H1 (cell line): Measurements from ENCODE around the gene ZNF385C. TPM values are rescaled to one million over a fixed set of nuclear protein-coding genes. Genes with fewer than 3 reads are reported as not detected.
A peak's percentile ranks its signal among the peaks of the same experiment; 100 is the strongest.

Experiments
- CTCF ChIA-PET: fragments of 300-600 bp; sonication (Branson Sonifier 250); formaldehyde crosslinking; loops from one replicate; lab custom pipeline; 2021; ENCODE audit not compliant: partially characterized antibody; lab: Charles Lee
- POLR2A ChIA-PET: fragments of 300-600 bp; sonication (Branson Sonifier 250); formaldehyde crosslinking; loops from one replicate; lab custom pipeline; 2021; ENCODE audit warnings: inconsistent platforms; ENCODE audit not compliant: partially characterized antibody; lab: Charles Lee
- DNase-seq, 2 experiments: peaks; one replicate each; pipeline versions ENCODE4 v3.0.0 to v3.0.0-alpha.2; 2010 to 2022; ENCODE audit warnings: low spot score in 2 of 2, low read depth in 1 of 2, mixed read lengths in 1 of 2
- FAIRE-seq: peaks from 2 replicates; lab custom pipeline; 2011; peaks lifted over from hg19 to GRCh38; lab: Jason Lieb, UNC
- H2AFZ ChIP-seq: 2 replicates; pipeline ENCODE4 v1.8.1; 2012; ENCODE audit warnings: low read length, inconsistent platforms
- H2AK5ac ChIP-seq: 2 replicates; pipeline ENCODE4 v1.6.1; 2013; ENCODE audit warnings: low read depth, low read length
- H2BK120ac ChIP-seq: replicated peaks from 2 replicates; pipeline ENCODE3; 2013; ENCODE audit warnings: low read depth, low read length, inconsistent platforms
- H2BK12ac ChIP-seq: 2 replicates; pipeline ENCODE4 v1.6.1; 2013; ENCODE audit warnings: low read depth, low read length
- H2BK15ac ChIP-seq: 2 replicates; pipeline ENCODE4 v1.6.1; 2013; ENCODE audit warnings: low read length
- H2BK20ac ChIP-seq: 2 replicates; pipeline ENCODE4 v1.6.1; 2013; ENCODE audit warnings: low read length
- H2BK5ac ChIP-seq: 2 replicates; pipeline ENCODE4 v1.6.1; 2013; ENCODE audit warnings: low read depth, low read length
- H3K14ac ChIP-seq: 2 replicates; pipeline ENCODE4 v1.6.1; 2013; ENCODE audit warnings: inconsistent platforms; ENCODE audit not compliant: insufficient read length
- H3K18ac ChIP-seq: 2 replicates; pipeline ENCODE4 v1.6.1; 2013; ENCODE audit warnings: low read length; ENCODE audit errors: extremely low read depth
- H3K23ac ChIP-seq: 2 replicates; pipeline ENCODE4 v1.6.1; 2013; ENCODE audit warnings: inconsistent platforms; ENCODE audit not compliant: insufficient read length
- H3K23me2 ChIP-seq: 2 replicates; pipeline ENCODE4 v1.6.1; 2013; ENCODE audit warnings: low read depth, low read length
- H3K27ac ChIP-seq: 2 replicates; pipeline ENCODE4 v1.6.1; 2011; ENCODE audit warnings: low read depth, low read length, inconsistent platforms
- H3K27me3 ChIP-seq, 4 experiments: replicated peaks in 1 of 4; 1 replicate in 1 of 4; 2 replicates in 3 of 4; pipeline versions ENCODE4 v1.6.1 to v1.8.1; 2011 to 2013; ENCODE audit warnings: low read length in 3 of 4, mild to moderate bottlenecking in 3 of 4, inconsistent platforms in 2 of 4, mixed read lengths in 2 of 4, moderate library complexity in 1 of 4; ENCODE audit not compliant: control insufficient read depth in 3 of 4, insufficient read depth in 3 of 4; ENCODE audit errors: extremely low read depth in 1 of 4
- H3K36me3 ChIP-seq, 4 experiments: 2 replicates each; pipeline versions ENCODE4 v1.6.1 to v1.8.1; 2011 to 2013; ENCODE audit warnings: mild to moderate bottlenecking in 4 of 4, low read length in 3 of 4, moderate library complexity in 2 of 4, control low read depth in 1 of 4, inconsistent platforms in 1 of 4; ENCODE audit not compliant: insufficient read depth in 4 of 4, control insufficient read depth in 2 of 4
- H3K4ac ChIP-seq: replicated peaks from 2 replicates; pipeline ENCODE3; 2013; ENCODE audit warnings: low read length, low read depth, mixed read lengths, inconsistent platforms; ENCODE audit not compliant: insufficient read length
- H3K4me1 ChIP-seq, 4 experiments: replicated peaks in 1 of 4; 1 replicate in 1 of 4; 2 replicates in 3 of 4; pipeline versions ENCODE4 v1.6.1 to v1.8.1; 2011 to 2013; ENCODE audit warnings: low read length in 3 of 4, inconsistent platforms in 2 of 4, mixed read lengths in 1 of 4; ENCODE audit not compliant: insufficient read depth in 4 of 4, control insufficient read depth in 3 of 4
- H3K4me2 ChIP-seq, 2 experiments: 2 replicates each; pipeline versions ENCODE4 v1.6.1 to v1.8.1; 2011 to 2013; ENCODE audit warnings: low read depth in 2 of 2, low read length in 2 of 2, control low read depth in 1 of 2, inconsistent platforms in 1 of 2, mild to moderate bottlenecking in 1 of 2; ENCODE audit not compliant: insufficient read depth in 1 of 2
- H3K4me3 ChIP-seq, 4 experiments: fragments of 200-600, 300-600 bp in 1 of 4; sonication (generic), shearing (Covaris generic), sonication (Bioruptor Twin) in 1 of 4; 2 replicates each; pipeline versions ENCODE4 v1.5.1 to v1.8.1; 2011 to 2016; ENCODE audit warnings: low read length in 4 of 4, low read depth in 3 of 4, control low read depth in 2 of 4, inconsistent platforms in 2 of 4, mild to moderate bottlenecking in 2 of 4, mixed read lengths in 1 of 4, moderate library complexity in 1 of 4; ENCODE audit not compliant: insufficient read depth in 2 of 4; ENCODE audit errors: extremely low read depth in 1 of 4
- H3K56ac ChIP-seq: replicated peaks from 2 replicates; pipeline ENCODE3; 2013; ENCODE audit warnings: low read depth, mild to moderate bottlenecking, mixed read lengths, low read length, inconsistent platforms; ENCODE audit not compliant: insufficient read length
- H3K79me1 ChIP-seq: 2 replicates; pipeline ENCODE4 v1.6.1; 2013; ENCODE audit warnings: low read depth, low read length, control low read depth
- H3K79me2 ChIP-seq, 2 experiments: 2 replicates each; pipeline versions ENCODE4 v1.6.1 to v1.8.1; 2012 to 2013; ENCODE audit warnings: low read length in 2 of 2, mild to moderate bottlenecking in 2 of 2, inconsistent platforms in 1 of 2; ENCODE audit not compliant: insufficient read depth in 2 of 2, control insufficient read depth in 1 of 2
- H3K9ac ChIP-seq, 4 experiments: replicated peaks in 1 of 4; 1 replicate in 1 of 4; 2 replicates in 3 of 4; pipeline versions ENCODE4 v1.6.1 to v1.8.1; 2011 to 2013; ENCODE audit warnings: low read depth in 3 of 4, low read length in 3 of 4, control low read depth in 2 of 4, mild to moderate bottlenecking in 2 of 4, moderate library complexity in 2 of 4, inconsistent platforms in 1 of 4; ENCODE audit errors: extremely low read depth in 1 of 4
- H3K9me3 ChIP-seq, 2 experiments: 2 replicates each; pipeline versions ENCODE4 v1.6.1 to v1.8.1; 2012 to 2013; ENCODE audit warnings: mild to moderate bottlenecking in 2 of 2, moderate library complexity in 2 of 2, control low read depth in 1 of 2, inconsistent platforms in 1 of 2, low read depth in 1 of 2, low read length in 1 of 2, mixed read lengths in 1 of 2; ENCODE audit not compliant: insufficient read depth in 2 of 2
- H4K20me1 ChIP-seq, 2 experiments: replicated peaks in 1 of 2; 2 replicates each; pipeline versions ENCODE3 to v1.8.1; 2011 to 2013; ENCODE audit warnings: inconsistent platforms in 2 of 2, low read length in 2 of 2, mild to moderate bottlenecking in 1 of 2; ENCODE audit not compliant: insufficient read depth in 2 of 2, control insufficient read depth in 1 of 2
- H4K5ac ChIP-seq: 2 replicates; pipeline ENCODE4 v1.6.1; 2013; ENCODE audit warnings: low read length, low read depth, mixed read lengths, inconsistent platforms; ENCODE audit not compliant: insufficient read length
- H4K8ac ChIP-seq: 2 replicates; pipeline ENCODE4 v1.8.0; 2013; ENCODE audit warnings: mild to moderate bottlenecking, moderate library complexity, low read length, inconsistent platforms; ENCODE audit not compliant: insufficient read depth; ENCODE audit errors: extremely low read depth
- H4K91ac ChIP-seq: replicated peaks from 2 replicates; pipeline ENCODE3; 2013; ENCODE audit warnings: low read length, mixed read lengths, inconsistent platforms; ENCODE audit not compliant: insufficient read length
- CTCF ChIP-seq, 3 experiments: IDR thresholded peaks; 1 replicate in 2 of 3; 2 replicates in 1 of 3; pipeline versions ENCODE4 v1.5.1 to v1.6.1; 2011; ENCODE audit warnings: low read length in 3 of 3, mild to moderate bottlenecking in 3 of 3, inconsistent platforms in 2 of 3, low read depth in 1 of 3, moderate library complexity in 1 of 3; ENCODE audit not compliant: insufficient read depth in 1 of 3; ENCODE audit errors: control extremely low read depth in 1 of 3
- KDM1A ChIP-seq: fragments of 200-600, 300-600 bp; sonication (generic); IDR thresholded peaks from 2 replicates; pipeline ENCODE4 v1.7.1; 2016; ENCODE audit warnings: mild to moderate bottlenecking, low read length, borderline replicate concordance
- RAD21 ChIP-seq, 2 experiments: IDR thresholded peaks in 1 of 2; conservative IDR thresholded peaks in 1 of 2; 2 replicates each; pipeline ENCODE4 v1.6.1; 2011; ENCODE audit warnings: low read depth in 2 of 2, low read length in 2 of 2, improper control_type of control experiment in 1 of 2, inconsistent platforms in 1 of 2, mild to moderate bottlenecking in 1 of 2, moderate library complexity in 1 of 2
- WGBS, 2 experiments: shearing (Covaris generic) in 1 of 2; methylation state at CpG; one replicate each; pipeline versions ENCODE4 v1.1.6 to v1.1.7; 2013 to 2015; ENCODE audit warnings: low lambda C conversion rate in 2 of 2, mixed read lengths in 2 of 2, inconsistent platforms in 1 of 2, low coverage in 1 of 2, missing lambda C conversion rate in 1 of 2; ENCODE audit not compliant: insufficient replicate concordance in 2 of 2, insufficient coverage in 1 of 2, insufficient read length in 1 of 2; ENCODE audit errors: extremely low coverage in 1 of 2, missing lambda C conversion rate in 1 of 2; 5-methylcytosine and 5-hydroxymethylcytosine counted together
- polyA plus RNA-seq, 7 experiments: library from polyadenylated mRNA; depleted of rRNA in 3 of 7; stranded (reverse) in 5 of 7; unstranded in 2 of 7; fragments of >200 nt in 5 of 7; fragments of 200-250 nt in 2 of 7; gene quantifications; 1 replicate in 5 of 7; 2 replicates in 1 of 7; 4 replicates in 1 of 7; pipeline versions ENCODE4 v1.2.1 to v1.2.3, GENCODE V29; 2011 to 2013; ENCODE audit warnings: missing spikeins in 2 of 7, mixed read lengths in 2 of 7
- total RNA-seq: library from RNA; stranded (reverse); fragmentation: NEBNext Ultra II Directional; extraction: Animal tissue kit (Norgen Biotek cat#: 25700); gene quantifications from 2 replicates; pipeline ENCODE4 v1.2.1, GENCODE V29; 2021

ZNF385C gene
- total and polyA plus RNA-seq, 2 of the 8 experiments (the other 6 are each of a cell fraction or from before 2014, with no cell fraction given) = 3.9 to 6.1 TPM

- no peak overlapping the region for H2AK5ac ChIP-seq
- DNase-seq (peak in 1 of 2 experiments; percentile 66), FAIRE-seq (no peak)
- H3K56ac ChIP-seq = no peak overlapping the region
- no peaks in the 10 kb centered on the region; a peak in 2 of 7 replicates for H3K27me3 ChIP-seq
- no peak overlapping the region for H3K4ac ChIP-seq
- H3K79me1 ChIP-seq = no peaks in the 10 kb centered on the region; the same call in 1 of the 2 replicates
- H4K5ac ChIP-seq = no peak overlapping the region
- no peak overlapping the region for H2AFZ ChIP-seq
- ChIA-PET POLR2A (interaction anchor here (0.6 to 1.0 kb wide), 2 partner anchors 97 to 739 kb away, joined by 3 to 4 read pairs; no protein-coding TSS in a partner anchor), CTCF (interaction anchor here (0.6 to 39.4 kb wide), 23 partner anchors 14 to 332 kb away, joined by 3 to 1084 read pairs (median 9); partner anchors contain the start of genes DNAJC7, JUP, KCNH4 and NKIRAS2)
- H2BK20ac ChIP-seq = no peak overlapping the region
- H3K27ac ChIP-seq = no peak overlapping the region
- no peak overlapping the region for H3K14ac ChIP-seq
- 82% methylated on average over 2 of the region's 2 CpGs; no CpG with 5 or more reads in 1 of the 2 experiments for WGBS, 2 experiments
- H4K20me1 ChIP-seq = peaks cover 0 to 5% of the 10 kb centered on the region in 2 experiments
- H3K23me2 ChIP-seq = peaks cover 10% of the 10 kb centered on the region
- H2BK15ac ChIP-seq = no peak overlapping the region
- no peak overlapping the region for H3K4me2 ChIP-seq
- H3K4me1 ChIP-seq = peaks cover 0 to 17% (median 13%) of the 10 kb centered on the region in 4 experiments; a peak in 6 of 7 replicates
- H3K79me2 ChIP-seq = no peaks in the 10 kb centered on the region
- no peak overlapping the region for H2BK120ac ChIP-seq
- no peak overlapping the region for H2BK12ac ChIP-seq
- no peak overlapping the region for H3K18ac ChIP-seq
- peaks cover 3 to 18% (median 5%) of the 10 kb centered on the region in 4 experiments; a peak in 6 of 8 replicates for H3K36me3 ChIP-seq
- H2BK5ac ChIP-seq = no peak overlapping the region
- H3K4me3 ChIP-seq = no peak overlapping the region
- no peak overlapping the region for H4K8ac ChIP-seq
- H4K91ac ChIP-seq = no peak overlapping the region
- H3K9me3 ChIP-seq = no peaks in the 10 kb centered on the region
- H3K23ac ChIP-seq = no peak overlapping the region
- TF ChIP-seq RAD21 (IDR thresholded peaks at IDR 0.05 in 1 of 2, conservative IDR thresholded peaks at IDR 0.05 in 1 of 2; ENCODE audit: low read depth in 2 of 2, low read length in 2 of 2) (peak; percentile 38 to 62), CTCF (IDR thresholded peaks at IDR 0.05; ENCODE audit: control extremely low read depth in 1 of 3, insufficient read depth in 1 of 3, low read depth in 1 of 3, low read length in 3 of 3) (peak; percentile 58 to 69 (median 61)), KDM1A (no peak)
- H3K9ac ChIP-seq = no peak overlapping the region
Observed at GRCh38 chr17:42118545-42118944, 20.3 kb upstream of the ZNF385C start.
